Embryonic facial prominence (tissue), 1 donor: ENCODE data around the gene SH3RF2.
"Not testable (repeated sequence)": the region's sequence is repeated elsewhere in the genome, so short reads cannot be mapped to it uniquely, and the experiment has no call there.

Experiments used
- DNase-seq: peaks from one replicate; pipeline ENCODE4 v3.0.0-alpha.2; 2016; ENCODE audit errors: extremely low spot score

The SH3RF2 gene

DNA sequence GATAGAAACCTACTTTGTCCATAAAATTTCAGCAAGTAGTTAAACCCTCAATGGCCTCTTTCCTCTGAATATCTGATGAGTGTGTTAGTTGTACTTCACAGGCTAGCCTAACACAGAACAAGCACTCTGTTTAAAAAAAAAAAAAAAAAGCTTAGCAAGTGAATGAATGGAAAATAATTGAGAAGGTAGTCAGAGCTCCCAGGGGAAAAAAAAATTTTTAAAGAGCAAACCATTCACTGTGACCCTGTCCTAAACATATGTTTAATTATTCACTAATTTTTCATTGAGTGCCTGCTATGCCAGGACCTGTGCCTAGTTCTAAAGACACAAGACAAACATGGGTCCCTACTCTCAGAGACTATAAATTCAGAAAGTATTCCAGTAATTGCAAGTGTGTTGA is 69.3 kb downstream of the SH3RF2 start:
- no peak for DNase-seq

DNA sequence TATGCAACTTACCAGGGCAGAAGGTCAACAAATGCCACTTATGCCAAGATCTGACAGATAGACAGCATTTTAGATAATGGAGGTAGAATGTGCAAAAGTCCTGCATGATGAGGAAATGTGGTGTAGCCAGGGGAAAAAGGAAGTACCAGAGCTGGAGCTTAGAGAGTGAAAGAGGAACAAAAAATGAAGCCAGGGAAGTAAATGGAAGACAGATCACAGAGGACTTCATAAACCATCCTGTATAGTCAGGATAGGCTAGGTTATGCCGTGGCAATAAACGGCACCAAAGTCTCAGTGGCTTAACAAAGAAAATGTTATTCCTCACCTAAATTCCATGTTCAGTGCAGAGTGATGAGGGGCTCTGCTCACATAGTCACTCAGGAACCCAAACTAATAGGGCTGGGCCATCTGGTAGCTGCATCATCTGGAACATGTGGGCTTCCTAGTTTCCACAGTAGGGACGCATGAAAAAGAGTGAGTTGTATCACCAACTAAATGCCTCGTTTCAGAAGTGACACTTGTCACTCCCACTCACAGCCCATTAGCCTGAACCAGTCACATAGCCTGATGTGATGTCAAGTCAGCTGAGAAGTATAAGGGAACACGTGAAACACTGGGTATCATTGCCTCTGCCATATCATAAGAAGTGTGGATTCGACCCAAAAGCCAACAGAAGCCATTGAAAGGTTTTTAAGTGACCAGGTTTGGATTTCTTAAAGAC is 70.3 kb downstream of the SH3RF2 start:
- DNase-seq, result no peak

DNA sequence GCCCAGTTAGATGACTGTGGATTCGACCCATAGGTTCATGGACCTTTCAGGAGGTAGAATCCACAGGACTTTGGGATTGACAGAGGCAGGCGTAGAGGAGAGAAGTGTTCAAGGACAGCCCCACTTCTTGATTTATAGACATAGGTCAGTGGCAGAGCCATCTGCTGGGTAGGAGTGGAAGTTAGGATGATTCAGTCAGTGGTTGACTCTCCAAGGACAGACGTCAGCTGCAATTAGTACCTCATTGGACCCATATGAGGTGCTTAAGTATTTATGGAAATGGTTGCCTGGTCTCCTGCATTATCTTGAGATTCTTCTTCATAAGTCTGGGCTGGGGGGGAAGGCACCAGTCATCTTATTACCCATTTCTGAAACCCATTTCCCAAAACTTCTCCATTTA is 70.9 kb downstream of the SH3RF2 start:
- no peak for DNase-seq

DNA sequence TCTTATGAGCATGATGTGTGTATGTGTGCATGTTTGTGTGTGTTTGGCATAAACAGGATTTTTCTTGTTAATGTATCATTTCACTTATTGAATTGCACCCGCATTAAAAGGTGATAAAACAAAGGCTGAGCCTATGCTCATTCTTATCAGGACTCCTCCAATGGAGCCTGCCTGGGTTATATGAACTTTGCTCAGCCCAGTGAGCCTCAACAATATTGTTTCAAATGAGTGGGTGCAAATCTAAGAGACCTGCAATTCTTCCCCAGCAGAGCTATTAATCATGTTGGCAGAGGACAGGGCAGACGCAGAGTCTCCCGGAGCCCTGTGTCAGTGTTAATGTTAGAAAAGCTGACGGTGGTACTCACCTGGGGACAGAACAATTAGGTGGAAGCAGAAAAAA is 71.6 kb downstream of the SH3RF2 start:
- no peak for DNase-seq

DNA sequence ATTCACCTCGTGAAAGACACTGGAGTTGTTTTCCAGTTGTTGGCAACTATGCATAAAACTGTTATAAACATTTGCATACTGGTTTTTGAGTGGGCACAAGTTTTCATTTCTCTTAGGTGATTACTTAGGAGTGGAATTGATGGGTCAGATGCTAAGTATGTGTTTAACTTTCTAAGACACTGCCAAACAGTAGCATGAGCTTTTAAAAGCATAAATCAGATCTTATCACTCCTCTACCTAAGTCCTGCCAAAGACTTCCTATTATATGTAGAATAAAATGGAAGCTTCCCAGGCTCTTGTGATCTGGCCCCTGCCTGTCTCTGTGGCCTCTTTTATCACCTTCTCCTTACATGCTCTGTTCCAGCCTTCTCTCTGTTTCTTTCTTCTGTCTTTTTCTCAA is 72.6 kb downstream of the SH3RF2 start:
- no peak for DNase-seq

DNA sequence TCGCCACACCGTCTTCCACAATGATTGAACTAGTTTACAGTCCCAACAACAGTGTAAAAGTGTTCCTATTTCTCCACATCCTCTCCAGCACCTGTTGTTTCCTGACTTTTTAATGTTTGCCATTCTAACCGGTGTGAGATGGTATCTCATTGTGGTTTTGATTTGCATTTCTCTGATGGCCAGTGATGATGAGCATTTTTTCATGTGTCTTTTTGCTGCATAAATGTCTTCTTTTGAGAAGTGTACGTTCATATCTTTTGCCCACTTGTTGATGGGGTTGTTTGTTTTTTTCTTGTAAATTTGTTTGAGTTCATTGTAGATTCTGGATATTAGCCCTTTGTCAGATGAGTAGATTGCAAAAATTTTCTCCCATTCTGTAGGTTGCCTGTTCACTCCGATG is 74.1 kb downstream of the SH3RF2 start:
- DNase-seq, result not testable (repeated sequence)

DNA sequence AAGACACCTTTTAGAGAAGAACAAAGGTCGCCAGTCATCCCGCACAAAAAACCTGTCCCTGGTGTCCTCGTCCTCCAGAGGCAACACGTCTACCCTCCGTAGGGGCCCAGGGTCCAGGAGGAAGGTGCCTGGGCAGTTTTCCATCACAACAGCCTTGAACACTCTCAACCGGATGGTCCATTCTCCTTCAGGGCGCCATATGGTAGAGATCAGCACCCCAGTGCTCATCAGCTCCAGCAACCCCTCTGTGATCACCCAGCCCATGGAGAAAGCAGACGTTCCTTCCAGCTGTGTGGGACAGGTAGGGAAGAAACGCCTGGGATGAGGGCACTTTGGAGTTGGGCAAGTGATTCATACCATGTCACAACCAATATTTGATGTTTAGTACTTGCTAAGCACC is 77.4 kb downstream of the SH3RF2 start:
- DNase-seq, result no peak

DNA sequence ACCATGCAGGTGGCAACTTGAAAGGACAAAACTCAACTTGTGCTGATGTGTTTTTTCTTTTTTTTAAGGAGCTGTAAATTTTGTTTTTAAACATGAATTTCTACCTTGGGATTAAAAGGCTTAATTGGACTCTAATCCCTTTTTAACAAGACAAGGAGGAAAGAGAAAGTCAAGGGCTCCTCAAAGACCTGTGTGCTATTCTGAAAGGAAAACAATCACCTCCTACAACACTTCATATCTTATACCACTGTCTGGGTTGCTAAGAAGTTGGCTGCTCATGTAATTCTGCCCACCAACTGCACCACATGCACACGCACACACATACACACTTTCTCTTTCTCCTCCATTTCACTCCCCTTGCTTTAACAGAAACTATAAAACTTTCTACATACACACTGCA is 78.6 kb downstream of the SH3RF2 start:
- DNase-seq, result no peak

DNA sequence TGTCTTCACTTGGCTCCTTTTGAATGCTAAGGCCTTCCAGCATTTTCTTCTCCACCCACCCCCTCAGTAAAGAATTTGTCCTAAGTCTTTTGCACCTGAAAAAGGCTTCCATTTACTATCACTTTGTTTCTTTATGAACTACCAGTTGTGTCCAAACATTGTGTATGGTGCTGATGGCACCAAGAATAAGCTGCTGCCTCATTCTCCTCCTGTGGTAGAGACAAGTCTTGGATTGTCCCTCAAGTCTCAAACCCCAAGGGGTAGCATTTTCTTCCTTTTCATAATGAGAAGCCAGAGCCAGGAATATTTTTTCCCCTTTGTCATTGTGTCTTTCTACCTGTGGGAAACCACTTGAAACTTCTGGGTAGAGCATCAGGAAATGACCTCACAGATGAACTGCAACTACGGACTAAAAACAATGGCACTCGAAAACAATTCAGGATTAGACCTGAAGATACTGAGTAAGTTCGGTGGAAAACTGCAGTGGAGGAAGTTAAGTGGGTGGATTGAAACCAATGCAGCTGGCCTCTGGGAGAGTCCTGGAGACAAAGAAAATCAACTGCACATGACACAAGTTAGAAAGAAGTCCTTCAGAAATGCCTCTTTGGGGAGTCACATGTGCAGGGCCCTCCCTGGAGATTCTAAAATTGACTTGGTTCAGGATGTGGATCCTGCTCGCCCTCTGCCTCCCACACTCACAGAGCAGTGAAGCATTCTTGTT is 80.5 kb downstream of the SH3RF2 start:
- DNase-seq, result no peak

DNA sequence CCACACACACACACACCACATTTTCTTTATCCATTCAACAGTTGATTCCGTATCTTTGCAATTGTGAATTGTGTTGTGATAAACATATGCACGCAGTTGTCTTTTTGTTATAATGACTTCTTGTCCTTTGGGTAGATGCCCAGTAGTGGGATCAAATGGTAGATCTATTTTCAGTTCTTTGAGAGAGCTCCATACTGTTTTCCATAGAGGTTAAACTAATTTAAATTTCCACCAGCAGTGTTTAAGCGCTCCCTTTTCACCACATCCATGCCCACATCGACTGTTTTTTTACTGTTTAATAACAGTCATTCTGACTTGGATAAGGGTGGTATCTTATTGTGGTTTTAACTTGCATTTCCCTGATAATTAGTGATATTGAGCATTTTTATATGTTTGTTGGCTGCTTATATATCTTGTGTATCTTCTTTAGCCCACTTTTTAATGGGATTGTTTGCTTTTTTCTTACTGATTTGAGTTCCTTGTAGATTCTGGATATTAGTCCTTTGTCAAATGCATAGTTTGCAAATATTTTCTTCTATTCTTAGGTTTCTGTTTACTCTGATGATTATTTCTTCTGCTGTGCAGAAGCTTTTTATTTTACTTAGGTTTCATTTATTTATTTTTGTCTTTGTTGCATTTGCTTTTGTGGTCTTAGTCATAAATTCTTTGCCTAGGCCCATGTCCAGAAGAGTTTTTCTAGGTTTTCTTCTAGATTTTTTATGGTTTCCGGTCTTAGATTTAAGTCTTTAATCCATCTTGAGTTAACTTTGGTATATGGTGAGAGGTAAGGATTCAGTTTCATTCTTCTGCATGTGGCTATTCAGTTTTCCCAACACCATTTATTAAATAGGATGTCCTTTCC is 82.4 kb downstream of the SH3RF2 start:
- no peak for DNase-seq

DNA sequence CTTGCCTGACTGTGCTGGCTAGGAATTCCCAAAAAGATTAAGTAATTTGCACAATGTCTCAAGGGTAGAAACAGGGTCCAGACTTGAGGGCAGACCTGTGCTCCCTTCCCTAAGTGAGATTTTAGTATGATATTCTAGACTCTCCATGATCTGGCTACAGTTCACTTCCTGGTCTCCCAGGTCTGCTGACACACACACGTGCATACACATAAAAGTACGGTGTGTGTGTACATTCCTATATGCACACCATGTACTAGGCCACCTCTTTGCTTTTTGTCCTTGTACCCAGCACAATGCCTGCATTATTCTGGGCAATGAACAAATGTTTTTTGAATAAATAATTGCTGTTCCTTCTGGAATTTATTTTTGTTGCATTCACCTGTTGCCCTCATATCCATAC is 83.7 kb downstream of the SH3RF2 start:
- no peak for DNase-seq

DNA sequence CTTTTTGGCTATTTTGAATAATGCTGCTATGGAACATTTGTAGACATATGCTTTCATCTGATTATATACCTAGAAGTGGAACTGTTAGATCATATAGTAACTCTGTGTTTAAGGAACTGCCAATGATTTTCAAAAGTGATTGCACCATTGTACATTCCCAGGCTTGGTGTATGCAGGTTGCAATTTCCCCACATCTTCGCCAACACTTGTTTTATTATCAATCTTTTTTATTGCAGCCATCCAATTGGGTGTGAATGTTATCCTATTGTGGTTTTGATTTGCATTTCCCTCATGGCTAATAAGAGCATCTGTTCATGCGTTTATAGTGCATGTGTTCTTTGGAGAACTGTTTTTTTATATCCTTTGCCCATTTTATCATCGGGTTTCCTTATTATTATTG is 87.7 kb downstream of the SH3RF2 start:
- no peak for DNase-seq

DNA sequence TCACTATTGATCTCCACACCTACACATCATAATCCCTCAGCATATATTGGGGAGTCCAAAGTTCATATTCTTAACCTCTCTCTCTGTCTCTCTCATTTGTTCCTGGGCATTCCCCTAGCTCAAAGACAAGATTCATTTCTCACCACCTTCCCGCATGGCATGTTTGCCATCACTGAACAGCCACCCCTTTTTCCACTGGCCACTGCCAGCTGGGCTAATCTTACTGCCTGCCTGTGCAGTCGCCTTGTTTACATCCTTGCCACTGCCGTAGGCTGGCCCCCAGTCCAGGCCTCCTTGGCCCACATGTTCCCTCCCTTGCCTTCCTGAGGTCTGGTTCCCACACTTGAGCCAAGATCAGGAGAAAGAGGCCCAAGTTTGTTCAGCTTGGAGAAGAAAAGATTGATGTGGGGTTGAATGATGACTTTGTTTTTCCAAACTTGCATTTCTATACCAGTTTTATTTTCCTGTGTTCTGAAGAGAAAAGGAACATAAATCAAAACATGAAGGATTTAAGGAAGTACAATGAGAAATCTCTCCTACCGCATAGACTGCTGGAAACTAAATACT is 88.8 kb downstream of the SH3RF2 start:
- DNase-seq, result no peak

DNA sequence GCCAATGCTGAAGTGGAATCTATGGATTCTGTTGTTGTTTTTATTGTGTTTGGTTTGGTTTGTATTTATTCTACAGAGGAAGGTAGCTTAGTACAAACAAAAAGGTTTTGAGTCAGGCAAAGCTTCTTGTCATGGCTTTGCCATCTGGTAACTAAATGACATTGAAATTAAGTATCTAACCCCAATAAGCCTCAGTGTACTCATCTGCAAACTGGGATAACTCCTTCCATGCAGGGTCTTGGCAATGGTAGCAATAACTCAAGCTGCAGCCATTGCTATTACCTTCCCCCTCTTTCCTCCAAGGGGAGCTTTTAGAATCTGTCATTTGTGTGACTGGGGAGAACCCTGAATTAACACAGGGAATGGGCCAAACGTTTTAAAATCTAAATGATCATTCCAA is 89.3 kb downstream of the SH3RF2 start:
- no peak for DNase-seq

DNA sequence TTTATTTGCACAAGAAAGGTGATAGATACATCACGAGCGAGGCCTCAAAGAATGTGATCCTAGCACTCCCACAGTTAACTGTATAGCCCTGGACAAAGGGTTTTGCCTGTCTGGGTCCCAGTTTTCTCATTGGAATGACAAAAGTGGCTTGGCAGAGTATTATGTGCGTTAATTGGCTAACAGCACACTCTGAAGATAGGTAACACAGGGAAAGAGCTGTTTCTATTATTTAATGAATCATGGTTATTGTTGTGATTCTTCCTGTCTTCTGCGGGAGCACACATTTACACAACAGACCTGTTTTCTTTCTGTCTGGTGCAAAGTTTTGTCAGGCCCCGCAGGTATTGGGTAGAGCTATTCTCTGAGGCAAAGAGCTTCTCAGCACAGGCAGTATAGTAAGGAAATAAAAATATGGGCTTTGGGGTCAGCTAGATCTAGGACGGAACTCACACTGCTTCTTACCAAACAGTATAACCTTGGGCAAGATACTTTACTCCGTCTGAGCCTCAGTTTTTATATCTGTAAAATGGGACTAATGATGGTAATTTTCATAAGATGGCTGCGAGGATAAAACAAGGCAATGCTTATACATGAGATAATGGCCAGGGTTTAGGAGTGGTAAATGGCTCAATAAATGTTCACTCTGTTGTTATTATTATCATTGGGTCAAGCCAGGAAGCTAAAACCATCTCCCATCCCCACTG is 90.1 kb downstream of the SH3RF2 start:
- no peak for DNase-seq

DNA sequence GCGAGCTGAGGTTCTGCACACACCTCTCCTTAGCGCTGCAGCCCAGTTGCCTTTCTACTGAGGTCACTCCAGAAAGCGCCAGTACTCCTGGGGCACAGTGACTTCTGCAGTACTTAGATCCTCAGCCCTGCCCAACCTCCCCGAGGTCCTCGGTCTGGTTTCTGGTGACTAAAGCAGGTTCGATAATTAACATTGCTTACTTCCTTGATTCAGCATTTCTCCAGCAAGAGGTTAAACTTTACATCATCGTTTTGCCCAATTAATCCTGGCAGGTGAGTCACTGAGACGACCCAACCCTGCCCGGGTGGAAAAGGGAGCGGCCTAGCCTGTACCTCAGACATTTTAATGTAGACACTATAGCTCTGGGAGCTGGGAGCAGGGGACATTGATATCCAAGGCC is 91.4 kb downstream of the SH3RF2 start:
- no peak for DNase-seq

DNA sequence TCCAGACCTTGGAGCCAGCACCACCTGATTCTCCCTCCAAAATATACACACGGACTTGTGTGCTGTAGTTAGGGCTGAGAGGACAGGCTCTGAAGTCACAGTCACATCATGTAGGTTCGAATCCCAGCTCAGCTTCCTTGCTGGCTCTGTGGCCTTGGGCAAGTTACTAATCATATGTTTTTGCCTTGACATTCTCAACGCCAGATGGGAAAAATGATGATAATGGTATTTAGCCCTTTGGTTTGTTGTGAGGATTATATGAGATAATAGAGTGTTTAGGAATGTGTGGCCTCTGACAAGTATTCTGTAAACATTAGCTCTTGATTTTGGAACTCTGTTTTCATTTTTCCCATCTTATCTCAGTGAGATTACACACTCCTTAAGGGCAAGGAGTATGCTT is 96.5 kb downstream of the SH3RF2 start:
- no peak for DNase-seq

DNA sequence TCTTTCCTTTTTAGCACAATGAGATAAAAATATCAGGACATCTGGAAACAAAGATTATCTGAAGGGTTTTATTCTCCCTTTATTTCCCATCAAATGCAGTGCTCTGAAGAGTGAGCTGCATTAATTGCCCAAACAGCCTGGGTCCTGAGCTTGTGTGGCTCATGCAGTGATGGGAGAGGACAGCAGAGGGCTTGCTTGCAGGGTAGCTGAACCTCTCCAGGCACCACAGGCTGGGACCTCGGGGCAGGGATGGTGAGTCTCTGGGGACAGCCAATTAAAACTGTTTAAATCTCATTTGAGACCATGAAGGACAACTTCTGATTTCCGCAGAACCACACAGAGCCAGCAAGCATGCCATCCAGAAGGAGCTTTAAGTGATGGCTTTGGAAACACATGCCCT is 97.7 kb downstream of the SH3RF2 start:
- no peak for DNase-seq

DNA sequence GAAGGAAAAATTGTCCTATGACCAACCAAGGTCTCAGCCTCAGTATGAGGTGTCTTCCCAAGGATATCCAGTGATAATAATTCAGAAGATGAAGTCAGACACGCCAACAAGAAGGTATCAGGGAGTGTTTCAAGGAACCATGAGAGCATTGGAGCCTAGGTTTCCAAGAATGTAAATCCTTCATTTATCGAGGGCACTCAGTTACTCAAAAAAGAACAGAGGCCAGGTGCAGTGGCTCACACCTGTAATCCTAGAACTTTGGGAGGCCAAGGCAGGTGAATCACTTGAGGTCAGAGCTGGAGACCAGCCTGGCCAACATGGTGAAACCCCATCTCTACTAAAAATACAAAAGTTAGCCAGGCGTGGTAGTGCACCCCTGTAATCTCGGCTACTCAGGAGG is 98.2 kb downstream of the SH3RF2 start:
- DNase-seq, result no peak

DNA sequence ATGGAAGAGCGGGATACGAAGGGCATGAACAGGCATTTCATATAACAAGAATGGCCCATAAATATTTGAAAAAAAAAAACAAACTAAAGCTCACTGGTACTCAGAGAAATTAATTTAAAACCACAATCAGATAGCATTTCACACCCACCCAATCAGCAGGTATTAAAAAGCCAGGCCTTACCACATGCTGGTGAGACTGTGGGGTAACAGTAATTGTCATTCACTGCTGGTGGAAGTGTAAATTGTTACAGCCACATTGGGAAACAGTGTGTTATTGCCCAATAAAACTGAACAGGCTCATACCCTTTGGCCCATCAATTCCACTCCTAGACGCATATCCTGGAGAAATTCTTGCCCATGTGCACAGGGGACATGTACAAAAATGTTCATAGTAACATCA is 103.0 kb downstream of the SH3RF2 start:
- DNase-seq, result no peak

DNA sequence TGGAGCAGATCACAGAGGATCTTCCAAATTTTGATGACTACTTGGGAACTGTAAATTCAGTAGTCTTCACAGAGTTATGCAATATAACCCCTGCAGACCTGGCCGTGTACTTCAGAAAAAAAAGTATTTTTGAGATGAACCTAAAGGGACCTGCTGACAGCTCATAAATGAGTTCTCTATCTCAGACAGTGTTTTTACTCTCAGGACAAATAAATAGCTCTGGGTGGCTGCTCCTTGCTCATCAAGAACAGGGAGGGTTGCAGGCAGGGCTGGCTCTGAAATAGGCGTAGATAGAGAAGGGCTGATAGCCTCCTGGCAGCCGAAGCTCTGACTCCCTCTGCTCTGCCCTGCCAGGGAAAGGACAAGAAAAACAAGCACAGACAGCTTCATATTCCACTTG is 104.1 kb downstream of the SH3RF2 start:
- no peak for DNase-seq
